ENCODE results near the gene CENPF. TPM values are rescaled to one million over a fixed set of nuclear protein-coding genes. Genes with fewer than 3 reads are reported as not detected.
"Not testable (repeated sequence)": the region's sequence is repeated elsewhere in the genome, so short reads cannot be mapped to it uniquely, and the experiment has no call there.

Gene CENPF
- total RNA-seq, 1 donor from 2014 or later = 0.53 TPM

GRCh38 chr1:214571281-214571680 is 31.7 kb upstream of the CENPF start:
- TF ChIP-seq CTCF (IDR thresholded peaks at IDR 0.05; ENCODE audit: insufficient read depth, low read length, severe bottlenecking) = no peak

GRCh38 chr1:214573386-214574318 is 29.3 kb upstream of the CENPF start:
- Histone ChIP-seq H3K27me3 (ENCODE audit: control insufficient read depth, insufficient read depth, low read length) (no peaks in the 10 kb centered on the region), H3K36me3 (ENCODE audit: control insufficient read depth, insufficient read depth, low read length) (no peaks in the 10 kb centered on the region), H3K4me3 (ENCODE audit: low read depth, low read length) (no peak overlapping the region)
- TF ChIP-seq CTCF (IDR thresholded peaks at IDR 0.05; ENCODE audit: insufficient read depth, low read length, severe bottlenecking) = no peak
- no peak for FAIRE-seq
- DNase-seq (ENCODE audit: low read depth) = peak; percentile 95

More at GRCh38 chr1:214571281-214571680, 31.7 kb upstream of the CENPF start:
- no peak overlapping the region for H3K4me3 ChIP-seq (ENCODE audit: low read depth, low read length)
- no peaks in the 10 kb centered on the region for H3K36me3 ChIP-seq (ENCODE audit: control insufficient read depth, insufficient read depth, low read length)
- DNase-seq (ENCODE audit: low read depth) (no peak), FAIRE-seq (no peak)
- H3K27me3 ChIP-seq (ENCODE audit: control insufficient read depth, insufficient read depth, low read length) = no peaks in the 10 kb centered on the region

- FAIRE-seq (no peak), DNase-seq (ENCODE audit: low read depth) (peak; percentile 98)
- TF ChIP-seq CTCF (IDR thresholded peaks at IDR 0.05; ENCODE audit: insufficient read depth, low read length, severe bottlenecking) = no peak
- no peaks in the 10 kb centered on the region for H3K36me3 ChIP-seq (ENCODE audit: control insufficient read depth, insufficient read depth, low read length)
- H3K4me3 ChIP-seq (ENCODE audit: low read depth, low read length) = no peak overlapping the region
- H3K27me3 ChIP-seq (ENCODE audit: control insufficient read depth, insufficient read depth, low read length) = no peaks in the 10 kb centered on the region
Observed at GRCh38 chr1:214574598-214575411, 28.2 kb upstream of the CENPF start.

- H3K36me3 ChIP-seq (ENCODE audit: control insufficient read depth, insufficient read depth, low read length); FAIRE-seq; H3K27me3 ChIP-seq (ENCODE audit: control insufficient read depth, insufficient read depth, low read length); H3K4me3 ChIP-seq (ENCODE audit: low read depth, low read length); DNase-seq (ENCODE audit: low read depth): not testable (repeated sequence)
Observed at GRCh38 chr1:214576120-214576519, 26.9 kb upstream of the CENPF start.

GRCh38 chr1:214579183-214579582 is 23.8 kb upstream of the CENPF start:
- FAIRE-seq (no peak), DNase-seq (ENCODE audit: low read depth) (no peak)
- no peak overlapping the region for H3K4me3 ChIP-seq (ENCODE audit: low read depth, low read length)
- H3K27me3 ChIP-seq (ENCODE audit: control insufficient read depth, insufficient read depth, low read length) = no peaks in the 10 kb centered on the region
- no peaks in the 10 kb centered on the region for H3K36me3 ChIP-seq (ENCODE audit: control insufficient read depth, insufficient read depth, low read length)
- TF ChIP-seq CTCF (IDR thresholded peaks at IDR 0.05; ENCODE audit: insufficient read depth, low read length, severe bottlenecking) = no peak

GRCh38 chr1:214581785-214582184 is 21.2 kb upstream of the CENPF start:
- FAIRE-seq (peak; percentile 76), DNase-seq (ENCODE audit: low read depth) (peak; percentile 93)
- Histone ChIP-seq H3K36me3 (ENCODE audit: control insufficient read depth, insufficient read depth, low read length) (no peaks in the 10 kb centered on the region), H3K27me3 (ENCODE audit: control insufficient read depth, insufficient read depth, low read length) (no peaks in the 10 kb centered on the region), H3K4me3 (ENCODE audit: low read depth, low read length) (no peak overlapping the region)
- no peak for TF ChIP-seq CTCF (IDR thresholded peaks at IDR 0.05; ENCODE audit: insufficient read depth, low read length, severe bottlenecking)
